NCI-H748 (cell line): ENCODE measurements around the gene TEX19.
A peak's percentile ranks its signal among the peaks of the same experiment; 100 is the strongest.
"Not testable (repeated sequence)": the region's sequence is repeated elsewhere in the genome, so short reads cannot be mapped to it uniquely, and the experiment has no call there.

Experiments used
- DNase-seq: peaks from one replicate; lab custom pipeline; 2025; ENCODE audit not compliant: unreplicated experiment; lab: John Stamatoyannopoulos, UW

TEX19 gene

DNA sequence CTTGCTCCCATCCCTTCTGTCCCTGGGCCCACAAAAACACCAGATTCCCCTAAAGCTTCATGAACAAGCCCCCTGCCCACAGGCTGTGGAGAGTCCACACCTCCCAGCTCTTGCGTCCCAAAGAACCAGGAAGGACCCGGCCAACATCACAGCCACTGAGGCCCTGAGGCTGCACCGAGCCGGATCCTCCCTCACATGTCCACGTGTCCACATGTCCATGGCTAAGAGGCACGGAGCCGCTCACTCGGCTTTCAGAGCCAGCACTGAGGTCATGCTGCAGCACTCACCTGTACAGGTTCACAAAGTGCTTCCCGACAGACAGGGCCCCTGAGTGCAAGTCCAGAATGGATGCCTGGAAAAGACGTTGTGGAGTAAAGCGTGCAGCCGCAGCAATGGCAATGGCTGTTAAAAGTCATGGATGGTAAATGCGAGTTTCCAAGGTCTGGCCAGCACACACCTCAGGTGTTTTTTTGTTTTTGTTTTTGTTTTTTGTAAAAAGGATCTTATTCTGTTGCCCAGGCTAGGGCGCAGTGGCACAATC lies 47.2 kb downstream of the TEX19 start:
- DNase-seq = no peak

DNA sequence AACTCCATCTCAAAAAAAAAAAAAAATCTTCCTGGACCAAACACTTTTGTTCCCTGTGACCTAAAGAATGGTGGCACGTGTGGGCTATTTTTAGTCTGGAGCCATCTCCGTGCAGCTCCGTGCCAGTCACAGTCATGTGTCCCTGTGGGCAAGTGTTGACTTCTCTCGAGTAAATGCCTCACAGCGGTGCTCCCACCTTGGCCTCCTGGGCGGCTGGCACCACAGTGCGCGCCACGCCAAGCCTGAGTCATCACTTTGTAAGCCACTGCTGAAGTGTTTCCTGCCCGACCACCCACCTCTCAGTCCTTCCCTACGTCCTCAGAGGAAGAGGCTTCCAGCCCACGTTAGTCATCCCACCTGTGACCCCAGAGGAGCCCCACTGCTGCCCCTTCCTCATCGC lies 48.2 kb downstream of the TEX19 start:
- DNase-seq = no peak

DNA sequence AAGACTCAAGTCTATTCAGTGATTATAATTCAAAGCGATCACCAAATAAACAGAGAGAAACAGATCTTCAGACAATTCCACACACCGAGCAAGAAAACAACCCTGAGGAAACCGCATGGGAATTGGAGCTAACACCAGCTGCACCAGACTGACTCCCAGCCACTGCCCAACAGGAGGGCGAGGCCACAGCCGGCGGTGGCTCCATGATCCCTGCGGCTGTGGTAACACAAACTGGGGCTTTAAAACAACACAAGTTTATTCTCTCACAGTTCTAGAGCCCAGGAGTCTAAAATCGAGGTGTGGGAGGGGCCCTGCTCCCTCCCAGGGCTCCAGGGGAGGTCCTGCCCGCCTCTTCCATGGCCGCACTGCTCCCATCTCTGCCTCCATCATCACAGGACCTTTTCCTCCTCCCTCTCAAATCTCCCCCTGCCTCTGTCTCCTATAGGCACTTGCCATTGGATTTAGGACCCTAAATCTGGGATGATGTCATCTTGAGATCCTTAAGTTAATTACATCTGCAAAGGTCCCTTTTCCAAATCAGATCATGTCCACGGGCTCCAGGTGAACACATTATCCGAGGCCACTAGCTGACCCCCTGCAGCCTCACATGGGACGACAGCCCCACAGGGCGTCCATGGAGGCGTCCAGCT lies 49.4 kb downstream of the TEX19 start:
- DNase-seq = no peak

DNA sequence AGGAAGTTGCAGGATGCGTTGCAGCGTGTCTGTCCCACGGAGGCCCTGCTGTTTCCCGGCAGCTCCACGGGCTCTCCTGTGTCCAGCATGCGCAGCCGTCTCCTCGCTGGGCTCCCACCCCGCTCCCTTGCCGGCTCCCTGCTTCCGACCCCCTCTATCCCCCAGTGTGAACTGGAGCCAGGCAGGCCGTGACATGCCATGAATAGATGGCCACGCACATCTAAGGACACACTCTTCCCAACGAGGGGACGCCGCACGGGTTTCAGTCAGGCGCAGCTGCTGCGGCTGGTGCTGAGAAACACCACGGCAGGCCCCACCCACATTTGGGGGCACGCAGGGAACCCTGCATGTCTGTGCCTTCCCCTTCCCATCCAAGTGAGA lies 49.9 kb downstream of the TEX19 start:
- no peak for DNase-seq

DNA sequence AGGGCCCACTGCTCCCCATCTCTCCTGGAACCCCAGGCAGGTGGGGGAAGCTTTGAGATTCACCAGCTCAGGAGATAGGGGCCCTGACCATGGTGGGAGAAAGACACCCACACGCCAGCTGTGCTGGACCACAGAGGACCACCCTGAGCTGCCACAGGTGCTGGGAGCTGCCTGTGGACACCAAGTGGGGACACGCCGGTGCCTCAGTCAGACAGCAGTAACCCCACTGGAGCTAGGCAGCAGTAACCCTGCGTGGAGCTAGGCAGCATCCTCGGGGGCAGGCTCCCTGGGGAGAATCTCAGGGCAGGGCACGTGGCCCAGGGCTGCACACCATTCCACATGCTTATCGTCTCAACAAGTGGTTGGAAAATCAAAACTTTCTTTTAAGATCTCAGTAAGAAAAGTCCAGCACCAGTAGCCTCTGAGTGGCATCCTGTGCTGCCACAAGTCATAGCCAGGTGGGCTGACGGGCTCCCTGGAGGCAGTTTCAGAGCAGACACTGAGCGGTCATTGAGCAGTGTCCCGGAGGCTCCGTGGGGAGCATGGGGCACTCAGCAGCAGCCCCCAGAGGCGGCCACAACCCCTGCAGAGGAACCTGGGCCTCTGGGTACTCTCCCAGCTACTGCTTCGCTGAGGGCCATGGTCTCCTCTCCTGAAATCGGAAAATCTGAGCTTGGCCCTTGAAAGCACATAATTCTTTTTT lies 51.1 kb downstream of the TEX19 start:
- DNase-seq = no peak

DNA sequence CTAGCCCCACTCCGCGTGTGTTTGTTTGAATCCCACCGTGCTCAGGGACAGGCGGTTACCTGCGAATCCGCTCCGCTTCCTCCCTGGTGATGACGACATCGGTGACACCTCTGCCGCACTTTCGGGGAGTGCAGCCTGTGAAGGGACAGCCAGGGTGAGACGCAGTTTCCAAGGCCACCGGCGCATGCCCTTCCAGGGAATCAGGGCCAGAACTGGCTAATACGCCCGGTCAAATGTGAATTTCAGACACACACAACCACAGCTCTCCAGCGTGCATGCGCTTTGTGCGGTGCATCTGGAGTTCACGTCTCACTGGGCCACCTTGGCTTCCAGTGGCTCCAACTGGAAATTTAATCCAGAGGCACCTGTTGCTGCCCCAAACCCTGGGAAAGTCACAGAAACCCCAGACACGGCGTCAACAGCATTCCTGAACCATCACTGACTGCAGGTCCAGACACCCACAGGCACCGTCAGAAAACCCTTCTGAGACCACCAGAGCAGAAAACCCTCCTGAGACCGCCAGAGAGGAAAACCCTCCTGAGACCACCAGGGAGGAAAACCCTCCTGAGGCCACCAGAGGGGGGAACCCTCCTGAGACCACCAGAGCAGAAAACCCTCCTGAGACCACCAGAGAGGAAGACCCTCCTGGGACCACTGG lies 52.5 kb downstream of the TEX19 start:
- DNase-seq = no peak

DNA sequence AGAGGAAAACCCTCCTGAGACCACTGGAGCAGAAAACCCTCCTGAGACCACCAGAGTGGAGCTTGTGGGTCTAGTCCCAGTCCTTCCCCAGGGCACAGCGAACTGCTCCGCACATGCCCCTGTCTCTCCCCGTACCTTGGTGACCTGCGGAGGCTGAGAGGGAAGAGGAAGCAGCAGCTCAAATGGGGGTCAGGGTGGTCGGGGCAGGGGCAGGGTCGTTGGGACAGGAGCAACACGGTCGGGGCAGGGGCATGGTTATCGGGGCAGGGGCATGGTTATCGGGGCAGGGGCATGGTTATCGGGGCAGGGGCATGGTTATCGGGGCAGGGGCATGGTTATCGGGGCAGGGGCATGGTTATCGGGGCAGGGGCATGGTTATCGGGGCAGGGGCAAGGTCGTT lies 53.0 kb downstream of the TEX19 start:
- not testable (repeated sequence) for DNase-seq

DNA sequence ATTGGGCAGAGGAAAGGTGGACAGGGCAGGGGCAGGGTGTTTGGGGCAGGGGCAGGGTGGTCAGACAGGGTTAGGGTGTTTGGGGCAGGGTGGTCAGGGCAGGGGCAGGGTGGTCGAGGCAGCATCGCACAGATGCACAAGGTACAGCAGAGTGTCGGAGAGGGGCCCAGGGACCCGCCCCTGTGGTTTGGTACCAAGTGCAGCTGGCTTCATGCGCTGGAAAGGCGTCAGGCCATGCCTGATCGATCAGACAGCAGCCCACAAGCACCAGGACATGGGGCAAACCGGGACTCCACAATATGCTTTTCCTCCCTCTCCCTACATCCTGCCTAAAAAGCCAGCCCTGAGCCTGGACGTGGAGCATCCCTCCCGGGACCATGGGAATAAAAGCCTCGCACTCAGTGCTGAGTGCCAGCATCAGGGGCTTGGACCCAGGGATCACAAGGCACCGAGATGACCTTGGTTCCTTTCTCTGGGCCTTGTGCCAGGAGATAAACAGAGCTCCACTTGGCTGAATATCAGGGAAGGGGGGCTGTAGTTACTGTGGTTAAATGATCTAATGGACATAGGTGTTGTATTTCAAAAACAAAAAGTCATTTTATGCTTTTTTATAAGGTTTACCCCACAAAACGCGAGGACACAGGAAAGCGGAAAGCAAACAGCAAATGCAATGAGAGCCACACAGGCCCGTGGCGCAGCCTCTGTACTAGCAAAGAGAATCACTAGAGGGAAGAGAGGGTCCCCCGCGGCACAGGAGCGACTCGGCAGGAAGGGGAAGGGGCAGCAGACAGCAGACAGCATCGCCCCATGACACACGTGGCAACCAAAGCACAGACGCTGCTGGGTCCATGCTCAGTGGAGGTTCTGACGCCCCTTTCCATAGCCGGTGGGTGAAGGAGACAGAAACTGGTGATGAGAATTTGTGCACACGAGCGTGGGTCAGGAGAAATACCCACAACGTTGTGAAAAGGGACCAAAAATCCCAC lies 53.8 kb downstream of the TEX19 start:
- peak; percentile 60 for DNase-seq
